GM15510 (cell line): ENCODE results near the gene PPP1R14B.

Experiments used
- POLR2A ChIP-seq: IDR thresholded peaks from 3 replicates; pipeline ENCODE4 v1.6.1; 2011; ENCODE audit warnings: borderline replicate concordance; ENCODE audit not compliant: insufficient read length; ENCODE audit errors: extremely low read depth

Gene PPP1R14B

DNA sequence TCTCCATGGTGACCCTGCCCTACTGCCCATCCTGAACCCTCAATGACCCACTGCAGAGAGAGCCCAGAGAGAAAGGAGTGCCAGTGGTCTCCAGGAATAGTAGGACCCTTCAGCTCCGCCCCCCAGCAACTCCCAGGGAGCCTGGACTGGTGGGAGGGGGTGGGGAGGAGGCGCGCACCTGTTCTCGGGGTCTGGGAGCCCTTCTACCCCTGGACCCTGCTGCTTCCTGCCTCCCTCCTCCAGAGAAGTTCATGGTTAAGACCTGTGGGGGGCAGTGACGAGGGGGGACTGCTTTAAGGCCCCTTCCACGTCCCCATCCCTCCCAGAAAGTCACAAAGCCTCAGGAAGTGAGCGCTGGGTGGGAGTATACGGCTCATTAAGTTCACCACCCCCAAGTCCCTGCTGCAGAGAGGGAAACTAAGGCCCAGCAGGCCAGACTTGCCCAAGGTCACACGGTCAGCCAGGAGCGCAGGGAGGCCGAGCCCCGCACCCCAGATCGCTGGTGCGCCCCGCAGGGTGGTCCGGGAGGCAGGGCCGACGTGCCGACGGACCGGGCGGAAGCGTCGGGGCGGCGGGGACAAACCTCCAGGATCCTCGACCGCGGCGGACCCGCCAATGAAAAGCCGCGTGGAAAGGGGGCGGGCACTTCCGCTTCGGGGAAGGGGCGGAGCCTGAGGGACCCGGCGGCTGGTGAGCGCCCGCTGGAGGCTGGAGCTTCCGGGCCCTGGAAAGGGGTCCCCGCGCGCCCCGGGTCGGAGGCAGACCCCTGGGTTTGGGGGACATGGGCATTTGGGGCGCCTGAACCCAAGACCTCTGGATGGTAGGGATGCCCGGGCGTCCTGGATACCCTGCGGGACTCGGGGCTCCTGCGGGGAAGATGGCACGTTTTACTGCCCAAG is 20.9 kb downstream of the PPP1R14B start, which contains the start of the genes NUDT22 and TRPT1:
TSS of gene NUDT22 (plus strand) at position 667 of the 899 bp plus-strand sequence. CDS start 379 bp downstream, outside the sequence.
TSS of gene TRPT1 (minus strand) at position 579 of the 899 bp plus-strand sequence. CDS start at position 253, 326 bp downstream.
- peak; percentile 78 for TF ChIP-seq POLR2A

GRCh38 chr11:64224891-64225607 is 21.7 kb downstream of the PPP1R14B start:
- TF ChIP-seq POLR2A: no peak

- TF ChIP-seq POLR2A: peak; percentile 51
Observed at GRCh38 chr11:64224151-64224890, 22.4 kb downstream of the PPP1R14B start.

DNA sequence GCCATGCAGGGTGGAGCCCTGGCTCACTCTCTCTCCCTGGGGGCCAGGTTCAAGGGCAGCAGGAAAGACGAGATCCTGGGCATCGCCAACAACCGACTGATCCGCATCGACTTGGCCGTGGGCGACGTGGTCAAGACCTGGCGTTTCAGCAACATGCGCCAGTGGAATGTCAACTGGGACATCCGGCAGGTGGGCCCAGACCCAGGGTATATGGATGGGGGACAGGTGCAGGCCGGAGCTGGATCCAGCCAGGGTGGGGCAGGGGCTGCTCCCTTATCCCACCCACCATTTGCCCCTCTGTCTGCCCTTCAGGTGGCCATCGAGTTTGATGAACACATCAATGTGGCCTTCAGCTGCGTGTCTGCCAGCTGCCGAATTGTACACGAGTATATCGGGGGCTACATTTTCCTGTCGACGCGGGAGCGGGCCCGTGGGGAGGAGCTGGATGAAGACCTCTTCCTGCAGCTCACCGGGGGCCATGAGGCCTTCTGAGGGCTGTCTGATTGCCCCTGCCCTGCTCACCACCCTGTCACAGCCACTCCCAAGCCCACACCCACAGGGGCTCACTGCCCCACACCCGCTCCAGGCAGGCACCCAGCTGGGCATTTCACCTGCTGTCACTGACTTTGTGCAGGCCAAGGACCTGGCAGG is 23.6 kb downstream of the PPP1R14B start:
- TF ChIP-seq POLR2A: no peak

DNA sequence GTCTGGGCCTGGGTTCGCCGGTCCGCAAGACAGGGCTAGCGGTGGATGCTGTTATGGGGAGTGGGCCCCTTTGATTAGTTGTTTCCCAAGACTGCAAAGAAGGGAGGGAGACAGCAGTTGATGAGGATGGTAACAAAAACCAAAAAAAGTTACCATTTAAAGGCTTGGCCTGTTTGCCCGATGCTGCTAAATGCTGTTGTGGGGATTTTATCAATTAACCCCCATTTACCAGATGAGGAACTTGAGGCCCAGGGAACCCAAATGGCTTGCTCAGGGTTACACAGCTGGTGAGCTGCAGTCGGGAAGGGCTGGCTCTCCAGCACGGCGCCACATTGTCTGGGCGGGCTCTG is 24.1 kb downstream of the PPP1R14B start:
- TF ChIP-seq POLR2A: no peak

DNA sequence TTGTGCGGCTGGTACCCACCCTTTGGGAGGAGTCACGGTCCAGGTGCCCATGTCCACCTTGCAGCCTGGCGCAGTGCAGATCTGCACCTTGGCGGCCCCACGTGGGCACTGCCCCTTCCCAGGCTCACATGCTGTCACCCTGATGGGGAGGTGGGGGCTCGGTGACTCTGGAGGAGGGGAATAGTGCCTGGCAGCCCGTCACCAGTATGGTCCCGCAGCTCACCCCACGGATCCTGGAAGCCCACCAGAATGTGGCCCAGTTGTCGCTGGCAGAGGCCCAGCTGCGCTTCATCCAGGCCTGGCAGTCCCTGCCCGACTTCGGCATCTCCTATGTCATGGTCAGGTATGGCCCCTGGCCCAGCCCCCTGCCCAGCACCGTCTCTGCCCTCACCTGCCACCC is 25.9 kb downstream of the PPP1R14B start:
- TF ChIP-seq POLR2A: no peak

DNA sequence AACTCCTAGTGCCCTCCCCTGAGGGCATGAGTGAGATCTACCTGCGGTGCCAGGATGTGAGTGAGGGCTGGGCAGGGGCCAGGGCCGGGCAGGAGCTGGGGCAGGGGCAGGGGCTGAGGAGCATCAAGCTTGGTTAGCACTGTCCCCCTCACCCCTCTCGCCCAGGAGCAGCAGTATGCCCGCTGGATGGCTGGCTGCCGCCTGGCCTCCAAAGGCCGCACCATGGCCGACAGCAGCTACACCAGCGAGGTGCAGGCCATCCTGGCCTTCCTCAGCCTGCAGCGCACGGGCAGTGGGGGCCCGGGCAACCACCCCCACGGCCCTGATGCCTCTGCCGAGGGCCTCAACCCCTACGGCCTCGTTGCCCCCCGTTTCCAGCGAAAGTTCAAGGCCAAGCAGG is 26.5 kb downstream of the PPP1R14B start:
- no peak for TF ChIP-seq POLR2A

GRCh38 chr11:64219755-64220154 is 27.0 kb downstream of the PPP1R14B start:
- no peak for TF ChIP-seq POLR2A

DNA sequence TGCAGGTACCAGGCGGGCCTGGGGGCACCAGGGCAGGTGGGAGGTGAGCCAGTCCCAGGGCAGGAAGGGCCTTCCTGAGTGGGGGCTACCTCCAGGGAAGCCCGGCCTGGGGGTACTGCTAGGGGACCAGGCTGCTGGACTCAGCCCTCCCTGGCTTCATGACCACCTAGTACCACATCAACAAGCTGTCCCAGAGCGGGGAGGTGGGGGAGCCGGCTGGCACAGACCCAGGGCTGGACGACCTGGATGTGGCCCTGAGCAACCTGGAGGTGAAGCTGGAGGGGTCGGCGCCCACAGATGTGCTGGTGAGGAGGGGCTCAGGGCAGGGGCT is 27.4 kb downstream of the PPP1R14B start:
- TF ChIP-seq POLR2A: no peak

DNA sequence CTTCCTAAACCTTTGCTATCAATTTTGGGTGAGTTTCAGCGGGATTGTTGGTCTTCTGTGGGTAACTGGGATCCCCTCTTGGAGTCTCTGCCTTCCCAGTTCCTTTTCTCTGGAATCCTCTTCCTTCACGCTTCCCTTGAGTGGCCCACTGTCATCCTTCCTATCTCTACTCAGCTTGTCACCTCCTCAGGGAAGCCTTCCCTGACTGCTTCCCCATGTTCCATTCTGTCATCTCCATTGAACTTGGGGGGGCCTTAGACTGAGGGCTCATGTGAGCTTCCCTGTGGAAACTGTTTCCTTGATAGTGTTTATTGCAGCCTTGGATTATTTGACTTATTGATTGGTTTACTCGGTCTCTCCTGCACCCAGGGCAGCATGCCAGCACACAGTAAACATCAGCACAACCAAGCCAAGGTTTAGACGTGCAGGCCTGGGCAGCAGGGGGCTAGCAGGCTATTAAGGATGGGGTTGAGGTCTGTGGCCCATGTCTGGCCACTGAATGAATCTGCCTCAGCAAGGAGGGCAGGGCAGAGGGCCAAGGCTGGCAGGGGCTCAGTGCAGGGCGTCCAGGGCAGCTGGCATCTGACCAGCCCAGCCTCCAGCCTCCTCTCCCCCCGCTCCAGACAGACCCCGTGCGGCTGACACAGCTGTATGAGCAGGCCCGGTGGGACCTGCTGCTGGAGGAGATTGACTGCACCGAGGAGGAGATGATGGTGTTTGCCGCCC is 28.0 kb downstream of the PPP1R14B start:
- TF ChIP-seq POLR2A: no peak

DNA sequence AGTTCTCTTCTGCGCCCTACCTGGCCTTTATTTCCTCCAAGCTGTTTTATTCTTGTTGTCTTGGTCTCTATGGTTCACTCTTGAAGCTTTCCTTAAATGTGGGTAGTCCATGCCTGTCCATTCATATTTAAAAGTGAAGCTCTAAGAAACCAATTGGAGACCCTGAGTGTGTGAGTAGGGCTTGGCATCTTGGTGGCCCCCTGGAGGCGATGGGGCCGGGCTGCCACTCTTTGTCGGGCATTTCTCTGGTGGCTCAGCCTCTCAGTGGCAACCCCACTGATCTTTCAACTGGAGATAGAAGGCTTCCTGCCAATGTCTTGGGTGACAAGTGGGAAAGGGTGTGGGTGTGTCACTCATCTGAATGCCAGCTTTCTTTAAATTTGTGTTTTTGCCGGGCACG is 29.9 kb downstream of the PPP1R14B start:
- TF ChIP-seq POLR2A: no peak

- TF ChIP-seq POLR2A: no peak
Observed at GRCh38 chr11:64211181-64211872, 35.4 kb downstream of the PPP1R14B start.

DNA sequence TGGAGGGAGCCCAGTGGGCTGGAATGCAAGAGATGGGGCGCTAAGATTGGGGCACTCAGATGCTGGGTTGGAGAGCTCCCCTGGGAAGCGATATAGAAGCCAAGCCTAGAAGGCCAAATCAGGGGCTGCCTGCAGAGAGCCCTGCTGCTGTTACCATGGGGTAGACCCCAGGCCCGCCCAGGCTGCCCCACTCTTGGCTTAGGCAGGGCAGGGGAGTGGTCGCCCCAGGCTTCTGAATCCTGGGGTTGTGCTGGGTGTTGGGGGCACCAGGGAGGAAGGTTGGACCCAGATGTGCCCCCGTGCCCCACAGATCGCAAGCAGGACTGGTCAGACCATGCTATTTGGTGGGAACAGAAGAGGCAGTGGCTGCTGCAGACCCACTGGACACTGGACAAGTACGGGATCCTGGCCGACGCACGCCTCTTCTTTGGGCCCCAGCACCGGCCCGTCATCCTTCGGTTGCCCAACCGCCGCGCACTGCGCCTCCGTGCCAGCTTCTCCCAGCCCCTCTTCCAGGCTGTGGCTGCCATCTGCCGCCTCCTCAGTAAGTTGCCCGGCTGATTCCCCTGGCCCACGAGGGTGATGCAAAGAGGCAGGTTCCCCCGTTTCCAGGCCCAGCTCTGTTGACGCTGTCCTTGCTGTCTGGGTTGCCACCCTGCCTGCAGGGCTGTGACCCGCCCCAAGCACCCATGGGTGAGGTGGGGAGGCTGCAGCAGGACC is 36.3 kb downstream of the PPP1R14B start:
- TF ChIP-seq POLR2A: no peak
